CD4-positive, alpha-beta T cell (primary cell): Measurements from ENCODE around the gene UIMC1. TPM values are rescaled to one million over a fixed set of nuclear protein-coding genes. Genes with fewer than 3 reads are reported as not detected.
A peak's percentile ranks its signal among the peaks of the same experiment; 100 is the strongest.
"Not testable (repeated sequence)": the region's sequence is repeated elsewhere in the genome, so short reads cannot be mapped to it uniquely, and the experiment has no call there.

Experiments
- ATAC-seq: fragments of 200-7000 bp; cut with Tn5 transposase; one replicate; pipeline ENCODE4 v1.10.0; 2022; ENCODE audit warnings: mild to moderate bottlenecking; ENCODE audit not compliant: poor library complexity
- CTCF ChIA-PET: fragments of 350-600 bp; sonication (Branson Sonifier 250); formaldehyde crosslinking; loops from one replicate; lab custom pipeline; 2021; ENCODE audit warnings: antibody characterized with exemption, inconsistent platforms; lab: Charles Lee
- POLR2A ChIA-PET: fragments of 350-600 bp; sonication (Branson Sonifier 250); formaldehyde crosslinking; loops from one replicate; lab custom pipeline; 2021; ENCODE audit warnings: antibody characterized with exemption, inconsistent platforms; lab: Charles Lee
- DNase-seq, 14 experiments: peaks; one replicate each; pipeline ENCODE4 v3.0.0-alpha.2; 2013 to 2020; ENCODE audit warnings: mixed read lengths in 2 of 14
- H3K27ac ChIP-seq, 2 donors: one replicate each; pipeline versions ENCODE4 v1.5.1 to v1.7.0; 2013; ENCODE audit warnings: low read length in 2 of 2, low read depth in 1 of 2, mild to moderate bottlenecking in 1 of 2
- H3K27me3 ChIP-seq, 2 experiments: 1 replicate in 1 of 2; 2 replicates in 1 of 2; pipeline versions ENCODE4 v1.6.1 to v1.7.0; 2013; ENCODE audit warnings: low read length in 2 of 2, control low read depth in 1 of 2, mild to moderate bottlenecking in 1 of 2, moderate library complexity in 1 of 2; ENCODE audit not compliant: insufficient read depth in 2 of 2, control insufficient read depth in 1 of 2
- H3K36me3 ChIP-seq: one replicate; pipeline ENCODE4 v1.6.1; 2013; ENCODE audit warnings: low read length, control low read depth; ENCODE audit not compliant: insufficient read depth
- H3K4me1 ChIP-seq: one replicate; pipeline ENCODE4 v1.6.1; 2013; ENCODE audit warnings: low read length, control low read depth; ENCODE audit not compliant: insufficient read depth
- H3K4me3 ChIP-seq: one replicate; pipeline ENCODE4 v1.5.1; 2013; ENCODE audit warnings: mild to moderate bottlenecking, low read length, moderate library complexity
- H3K9me3 ChIP-seq, 2 experiments: 1 replicate in 1 of 2; 2 replicates in 1 of 2; pipeline versions ENCODE4 v1.6.1 to v1.7.0; 2013; ENCODE audit warnings: low read length in 2 of 2, mild to moderate bottlenecking in 2 of 2, control low read depth in 1 of 2, moderate library complexity in 1 of 2; ENCODE audit not compliant: control insufficient read depth in 1 of 2, insufficient read depth in 1 of 2
- H3K27ac Mint-ChIP-seq: one replicate; pipeline ENCODE4 v1.8.0; 2020; ENCODE audit warnings: mixed read lengths
- H3K27me3 Mint-ChIP-seq: one replicate; pipeline ENCODE4 v1.8.0; 2021; ENCODE audit warnings: mixed read lengths
- H3K36me3 Mint-ChIP-seq: one replicate; pipeline ENCODE4 v1.8.0; 2021; ENCODE audit warnings: low read depth, mixed read lengths
- H3K4me1 Mint-ChIP-seq: one replicate; pipeline ENCODE4 v1.8.0; 2021; ENCODE audit warnings: low read depth, mixed read lengths
- H3K4me3 Mint-ChIP-seq: one replicate; pipeline ENCODE4 v1.8.0; 2020; ENCODE audit warnings: mild to moderate bottlenecking, mixed read lengths
- H3K9me3 Mint-ChIP-seq: one replicate; pipeline ENCODE4 v1.8.0; 2020; ENCODE audit warnings: mixed read lengths
- CTCF ChIP-seq: fragments of 200-600 bp; IDR thresholded peaks from one replicate; pipeline ENCODE4 v1.8.0; 2022; ENCODE audit warnings: antibody characterized with exemption, mild to moderate bottlenecking
- intact Hi-C, 2 experiments: fragments of 100-400 bp; cut with DNase I in 1 of 2; cut with micrococcal nuclease in 1 of 2; formaldehyde crosslinking; loops; one replicate each; pipeline versions ENCODE4 v1.15.1 to v1.9.0; 2023 to 2025; cut with DNase I, micrococcal nuclease
- total RNA-seq, 174 experiments: library from RNA in 2 of 174; stranded (reverse) in 2 of 174; gene quantifications; one replicate each; pipeline ENCODE4 v1.2.3 and lab custom pipeline; 2021 to 2026

Gene UIMC1
- total RNA-seq, 2 experiments from 2014 or later = 42.3 to 50.8 TPM

- CTCF ChIA-PET, H3K9me3 Mint-ChIP-seq: not testable (repeated sequence)
Observed at GRCh38 chr5:176983112-176983511, 23.5 kb downstream of the UIMC1 start.

GRCh38 chr5:176980818-176981217, 25.8 kb downstream of the UIMC1 start:
- CTCF ChIA-PET = interaction anchor here (0.7 kb wide), 1 partner anchor 43 kb away, joined by 3 read pairs; no protein-coding TSS in a partner anchor
- POLR2A ChIA-PET = no interaction called here
- H3K4me1 ChIP-seq = peaks cover 9% of the 10 kb centered on the region
- no peak overlapping the region for H3K27ac ChIP-seq
- H3K9me3 ChIP-seq = peaks cover 0 to 5% of the 10 kb centered on the region in 2 experiments
- Mint-ChIP-seq H3K36me3 (peaks cover 46% of the 10 kb centered on the region), H3K4me1 (peaks cover 17% of the 10 kb centered on the region), H3K4me3 (no peak overlapping the region), H3K9me3 (no peaks in the 10 kb centered on the region), H3K27me3 (no peaks in the 10 kb centered on the region), H3K27ac (no peak overlapping the region)
- H3K36me3 ChIP-seq = peaks cover 33% of the 10 kb centered on the region
- no peak for TF ChIP-seq CTCF
- intact Hi-C loops = no loop called here
- DNase-seq (no peak), ATAC-seq (no peak)
- no peaks in the 10 kb centered on the region for H3K27me3 ChIP-seq
- no peak overlapping the region for H3K4me3 ChIP-seq

More at GRCh38 chr5:176983112-176983511, 23.5 kb downstream of the UIMC1 start:
- Mint-ChIP-seq H3K27ac (peak overlapping the region; percentile 15), H3K36me3 (peaks cover 40% of the 10 kb centered on the region), H3K4me1 (peaks cover 29% of the 10 kb centered on the region)
- intact Hi-C loops, H3K27ac ChIP-seq, H3K4me3 Mint-ChIP-seq, POLR2A ChIA-PET, DNase-seq, H3K27me3 Mint-ChIP-seq, H3K27me3 ChIP-seq, H3K9me3 ChIP-seq, ATAC-seq, H3K4me3 ChIP-seq: not testable (repeated sequence)
- Histone ChIP-seq H3K36me3 (peaks cover 33% of the 10 kb centered on the region), H3K4me1 (peaks cover 19% of the 10 kb centered on the region)

GRCh38 chr5:176979669-176980068, 26.9 kb downstream of the UIMC1 start:
- H3K4me1 ChIP-seq = no peaks in the 10 kb centered on the region
- TF ChIP-seq CTCF = no peak
- H3K4me3 ChIP-seq = no peak overlapping the region
- no peak overlapping the region for H3K27ac Mint-ChIP-seq
- intact Hi-C loops = no loop called here
- peaks cover 13% of the 10 kb centered on the region for H3K4me1 Mint-ChIP-seq
- DNase-seq (no peak), ATAC-seq (no peak)
- peaks cover 36% of the 10 kb centered on the region for H3K36me3 ChIP-seq
- ChIA-PET CTCF (no interaction called here), POLR2A (no interaction called here)
- no peak overlapping the region for H3K27ac ChIP-seq
- peaks cover 58% of the 10 kb centered on the region for H3K36me3 Mint-ChIP-seq
- no peaks in the 10 kb centered on the region for H3K9me3 Mint-ChIP-seq
- no peak overlapping the region for H3K4me3 Mint-ChIP-seq
- no peaks in the 10 kb centered on the region for H3K27me3 ChIP-seq
- H3K9me3 ChIP-seq = peaks cover 0 to 5% of the 10 kb centered on the region in 2 experiments
- H3K27me3 Mint-ChIP-seq = no peaks in the 10 kb centered on the region

GRCh38 chr5:176965633-176966032, 40.9 kb downstream of the UIMC1 start:
- Histone ChIP-seq H3K36me3 (peaks cover 32% of the 10 kb centered on the region), H3K27ac (no peak overlapping the region), H3K4me1 (no peaks in the 10 kb centered on the region), H3K9me3 (no peaks in the 10 kb centered on the region), H3K27me3 (no peaks in the 10 kb centered on the region), H3K4me3 (no peak overlapping the region)
- ChIA-PET CTCF (no interaction called here), POLR2A (no interaction called here)
- Mint-ChIP-seq H3K36me3 (peaks cover 44% of the 10 kb centered on the region), H3K27me3 (no peaks in the 10 kb centered on the region), H3K4me3 (no peak overlapping the region), H3K9me3 (no peaks in the 10 kb centered on the region), H3K27ac (no peak overlapping the region), H3K4me1 (no peaks in the 10 kb centered on the region)
- DNase-seq = no peak
- no peak for TF ChIP-seq CTCF
- no peak for ATAC-seq
- intact Hi-C loops = no loop called here
